ENCODE measurements around the gene REXO4. TPM values are rescaled to one million over a fixed set of nuclear protein-coding genes. Genes with fewer than 3 reads are reported as not detected.

The REXO4 gene
- total RNA-seq, 4 donors from 2014 or later, result 11.5 to 18.1 (median 15.4) TPM

DNA sequence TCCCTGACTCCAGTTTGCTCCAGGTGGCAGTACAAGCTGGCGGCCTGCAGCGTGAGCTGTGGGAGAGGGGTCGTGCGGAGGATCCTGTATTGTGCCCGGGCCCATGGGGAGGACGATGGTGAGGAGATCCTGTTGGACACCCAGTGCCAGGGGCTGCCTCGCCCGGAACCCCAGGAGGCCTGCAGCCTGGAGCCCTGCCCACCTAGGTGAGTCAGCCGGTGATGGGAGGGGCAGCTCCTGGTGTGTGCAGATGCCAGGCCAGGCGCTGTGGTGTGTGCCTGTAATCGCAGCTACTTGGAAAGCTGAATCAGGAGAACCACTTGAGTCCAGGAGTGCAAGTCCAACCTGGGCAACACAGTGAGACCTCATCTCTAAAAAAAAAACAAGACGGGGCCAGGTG is 31.9 kb upstream of the REXO4 start:
- TF ChIP-seq, protein P1, sequence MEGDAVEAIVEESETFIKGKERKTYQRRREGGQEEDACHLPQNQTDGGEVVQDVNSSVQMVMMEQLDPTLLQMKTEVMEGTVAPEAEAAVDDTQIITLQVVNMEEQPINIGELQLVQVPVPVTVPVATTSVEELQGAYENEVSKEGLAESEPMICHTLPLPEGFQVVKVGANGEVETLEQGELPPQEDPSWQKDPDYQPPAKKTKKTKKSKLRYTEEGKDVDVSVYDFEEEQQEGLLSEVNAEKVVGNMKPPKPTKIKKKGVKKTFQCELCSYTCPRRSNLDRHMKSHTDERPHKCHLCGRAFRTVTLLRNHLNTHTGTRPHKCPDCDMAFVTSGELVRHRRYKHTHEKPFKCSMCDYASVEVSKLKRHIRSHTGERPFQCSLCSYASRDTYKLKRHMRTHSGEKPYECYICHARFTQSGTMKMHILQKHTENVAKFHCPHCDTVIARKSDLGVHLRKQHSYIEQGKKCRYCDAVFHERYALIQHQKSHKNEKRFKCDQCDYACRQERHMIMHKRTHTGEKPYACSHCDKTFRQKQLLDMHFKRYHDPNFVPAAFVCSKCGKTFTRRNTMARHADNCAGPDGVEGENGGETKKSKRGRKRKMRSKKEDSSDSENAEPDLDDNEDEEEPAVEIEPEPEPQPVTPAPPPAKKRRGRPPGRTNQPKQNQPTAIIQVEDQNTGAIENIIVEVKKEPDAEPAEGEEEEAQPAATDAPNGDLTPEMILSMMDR (IDR thresholded peaks at IDR 0.05), result no peak
- DNase-seq (ENCODE audit: low spot score) (no peak), ATAC-seq (ENCODE audit: low FRiP score) (peak; percentile 68)

DNA sequence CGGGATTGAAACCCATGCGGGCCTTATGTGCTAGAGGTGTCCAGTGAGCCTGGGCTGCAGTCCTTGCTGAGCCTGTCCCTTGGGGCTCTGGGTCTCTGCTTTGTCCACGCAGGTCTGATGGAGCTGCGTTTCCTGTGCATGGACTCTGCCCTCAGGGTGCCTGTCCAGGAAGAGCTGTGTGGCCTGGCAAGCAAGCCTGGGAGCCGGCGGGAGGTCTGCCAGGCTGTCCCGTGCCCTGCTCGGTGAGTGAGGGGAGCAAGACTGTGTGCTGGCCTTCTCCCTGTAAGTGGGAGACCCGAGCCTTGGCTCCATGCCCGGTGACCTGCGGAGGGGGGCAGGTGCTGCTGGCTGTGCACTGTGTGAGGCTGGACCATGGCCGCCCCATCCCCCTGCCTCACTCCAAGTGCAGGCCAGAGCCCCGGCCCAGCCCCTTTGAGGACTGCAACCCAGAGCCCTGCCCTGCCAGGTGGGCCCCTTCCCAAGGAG is 30.7 kb upstream of the REXO4 start:
- no peak for ATAC-seq (ENCODE audit: low FRiP score)
- no peak for DNase-seq (ENCODE audit: low spot score)
- TF ChIP-seq, protein P1 (IDR thresholded peaks at IDR 0.05), result no peak

DNA sequence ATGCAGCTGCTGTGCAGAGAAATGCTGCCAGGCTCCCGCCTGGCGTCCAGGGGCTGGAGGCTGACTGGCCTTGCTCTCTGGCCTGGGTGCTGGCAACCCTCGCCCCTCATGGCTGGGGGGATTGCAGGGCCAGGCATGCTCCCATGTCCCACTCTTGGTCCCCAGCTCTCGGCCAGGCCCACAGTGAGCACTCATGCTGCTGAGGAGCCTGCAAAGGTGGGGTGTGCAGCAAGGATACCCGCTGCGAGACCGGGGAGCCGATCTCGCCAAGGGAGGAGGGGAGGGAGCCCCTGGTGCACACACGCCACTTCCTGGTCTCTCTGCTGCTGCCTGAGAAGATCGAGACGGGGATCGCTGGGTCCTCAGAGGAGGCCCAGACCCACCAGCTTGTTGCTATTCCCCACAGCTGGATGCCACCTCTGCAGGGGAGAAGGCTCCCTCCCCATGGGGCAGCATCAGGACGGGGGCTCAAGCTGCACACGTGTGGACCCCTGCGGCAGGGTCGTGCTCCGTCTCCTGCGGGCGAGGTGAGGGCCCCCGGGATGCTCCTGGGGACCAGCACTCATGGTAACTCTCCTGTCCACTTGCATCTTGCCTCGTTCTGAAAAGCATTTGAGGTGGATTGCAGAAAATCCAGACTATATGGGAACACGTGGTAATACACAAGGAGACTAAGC is 27.6 kb upstream of the REXO4 start:
- no peak for DNase-seq (ENCODE audit: low spot score)
- TF ChIP-seq, protein P1 (IDR thresholded peaks at IDR 0.05), result no peak
- ATAC-seq (ENCODE audit: low FRiP score), result no peak

DNA sequence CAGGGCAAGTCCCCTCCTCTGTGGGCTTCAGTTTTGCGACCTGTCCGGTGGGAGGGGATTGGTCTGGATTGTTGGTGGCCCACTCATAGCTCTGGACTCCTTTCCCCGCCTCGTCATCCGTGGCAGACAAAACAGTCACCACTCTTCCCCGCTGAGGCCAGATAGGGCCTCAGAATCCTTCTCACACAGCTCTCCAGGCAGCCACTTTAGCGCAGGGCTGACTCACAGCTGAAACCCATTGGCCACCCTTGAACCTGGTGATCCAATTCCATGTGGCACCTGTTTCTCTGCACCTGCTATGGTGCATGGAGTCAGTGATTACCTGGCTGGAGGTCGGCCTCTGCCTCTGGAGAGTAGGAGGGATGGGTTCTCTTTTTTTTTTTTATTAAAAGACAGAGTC is 26.2 kb upstream of the REXO4 start:
- TF ChIP-seq, protein P1 (IDR thresholded peaks at IDR 0.05), result no peak
- ATAC-seq (ENCODE audit: low FRiP score) (no peak), DNase-seq (ENCODE audit: low spot score) (no peak)

DNA sequence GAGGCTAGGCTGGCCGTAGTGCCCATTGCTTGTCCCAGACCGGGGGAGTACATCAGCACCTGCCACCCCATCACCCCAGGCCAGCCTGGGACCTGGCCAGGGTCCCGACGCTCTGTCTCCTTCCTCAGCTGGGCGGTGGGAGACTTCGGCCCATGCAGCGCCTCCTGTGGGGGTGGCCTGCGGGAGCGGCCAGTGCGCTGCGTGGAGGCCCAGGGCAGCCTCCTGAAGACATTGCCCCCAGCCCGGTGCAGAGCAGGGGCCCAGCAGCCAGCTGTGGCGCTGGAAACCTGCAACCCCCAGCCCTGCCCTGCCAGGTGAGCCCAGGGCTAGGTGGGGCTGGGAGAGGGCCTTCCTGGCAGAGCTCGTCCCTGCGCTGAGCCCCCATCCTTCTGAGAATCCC is 25.4 kb upstream of the REXO4 start:
- TF ChIP-seq, protein P1 (IDR thresholded peaks at IDR 0.05), result no peak
- no peak for ATAC-seq (ENCODE audit: low FRiP score)
- DNase-seq (ENCODE audit: low spot score), result no peak

DNA sequence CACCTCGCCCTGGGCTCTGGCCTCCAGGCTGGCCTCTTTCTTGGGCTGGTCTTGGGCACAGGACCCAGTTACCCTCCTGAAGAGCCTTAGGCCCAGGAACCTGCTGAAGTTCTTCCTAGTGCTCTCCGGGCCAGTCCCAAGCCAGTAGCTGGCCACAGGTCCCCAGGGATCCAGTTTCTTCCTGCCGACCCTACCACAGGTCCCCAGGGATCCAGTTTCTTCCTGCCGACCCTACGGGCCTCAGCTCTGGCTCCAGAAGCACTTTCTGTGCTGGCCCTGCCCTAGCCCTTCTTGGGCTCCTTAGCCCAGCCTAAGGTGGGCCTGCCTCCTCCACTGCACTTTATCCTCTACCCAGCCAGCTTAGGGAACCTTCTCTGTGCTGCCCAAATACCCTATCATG is 23.8 kb upstream of the REXO4 start:
- TF ChIP-seq, protein P1 (IDR thresholded peaks at IDR 0.05), result no peak
- ATAC-seq (ENCODE audit: low FRiP score) (no peak), DNase-seq (ENCODE audit: low spot score) (no peak)

DNA sequence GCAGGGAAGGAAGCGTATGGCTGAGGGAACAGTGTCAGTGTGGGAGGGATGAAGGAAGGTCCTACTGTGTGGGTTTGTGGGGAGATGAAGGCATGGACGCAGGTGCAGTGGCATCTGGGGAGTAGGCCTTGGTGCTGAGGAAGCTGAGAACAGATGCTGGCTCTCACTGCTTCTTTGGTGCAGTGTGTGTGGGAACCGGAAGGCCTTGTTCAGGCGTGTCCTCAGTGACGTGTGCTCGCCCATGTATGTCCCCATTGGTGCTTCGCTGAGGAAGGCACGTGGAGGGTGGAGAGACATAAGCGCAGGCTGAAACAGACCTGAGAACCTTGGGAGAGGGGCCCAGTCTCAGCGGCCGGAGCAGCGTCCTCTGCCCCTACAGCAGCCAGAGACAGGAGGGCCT is 23.1 kb upstream of the REXO4 start:
- DNase-seq (ENCODE audit: low spot score) (no peak), ATAC-seq (ENCODE audit: low FRiP score) (no peak)
- TF ChIP-seq, protein P1 (IDR thresholded peaks at IDR 0.05), result no peak
